Measurements from ENCODE around the gene NDUFB10. TPM values are rescaled to one million over a fixed set of nuclear protein-coding genes. Genes with fewer than 3 reads are reported as not detected.
"Not testable (repeated sequence)": the region's sequence is repeated elsewhere in the genome, so short reads cannot be mapped to it uniquely, and the experiment has no call there.

The NDUFB10 gene
- total RNA-seq, 1 donor from 2014 or later: 126 TPM

- no peaks in the 10 kb centered on the region for H3K9me3 Mint-ChIP-seq (ENCODE audit: unreplicated experiment)
- no peak overlapping the region for H3K27ac Mint-ChIP-seq (ENCODE audit: unreplicated experiment)
- H3K36me3 Mint-ChIP-seq (ENCODE audit: unreplicated experiment): no peaks in the 10 kb centered on the region
- H3K4me1 Mint-ChIP-seq (ENCODE audit: unreplicated experiment): no peaks in the 10 kb centered on the region
- no peak for DNase-seq (ENCODE audit: extremely low spot score, unreplicated experiment)
- H3K27me3 Mint-ChIP-seq (ENCODE audit: unreplicated experiment): no peaks in the 10 kb centered on the region
- no peak for TF ChIP-seq CTCF (IDR thresholded peaks at IDR 0.05)
- H3K4me3 Mint-ChIP-seq (ENCODE audit: unreplicated experiment): no peak overlapping the region
These were observed 9.3 kb upstream of the NDUFB10 start for GRCh38 chr16:1950047-1950446.

GRCh38 chr16:1950559-1950958 is 8.8 kb upstream of the NDUFB10 start:
- no peaks in the 10 kb centered on the region for H3K4me1 Mint-ChIP-seq (ENCODE audit: unreplicated experiment)
- H3K4me3 Mint-ChIP-seq (ENCODE audit: unreplicated experiment): no peak overlapping the region
- H3K27ac Mint-ChIP-seq (ENCODE audit: unreplicated experiment): no peak overlapping the region
- no peaks in the 10 kb centered on the region for H3K27me3 Mint-ChIP-seq (ENCODE audit: unreplicated experiment)
- no peak for TF ChIP-seq CTCF (IDR thresholded peaks at IDR 0.05)
- no peak for DNase-seq (ENCODE audit: extremely low spot score, unreplicated experiment)
- no peaks in the 10 kb centered on the region for H3K36me3 Mint-ChIP-seq (ENCODE audit: unreplicated experiment)
- no peaks in the 10 kb centered on the region for H3K9me3 Mint-ChIP-seq (ENCODE audit: unreplicated experiment)

GRCh38 chr16:1953734-1954133 is 5.6 kb upstream of the NDUFB10 start:
- Mint-ChIP-seq H3K4me3 (ENCODE audit: unreplicated experiment) (no peak overlapping the region), H3K4me1 (ENCODE audit: unreplicated experiment) (no peaks in the 10 kb centered on the region), H3K36me3 (ENCODE audit: unreplicated experiment) (no peaks in the 10 kb centered on the region), H3K27ac (ENCODE audit: unreplicated experiment) (no peak overlapping the region), H3K27me3 (ENCODE audit: unreplicated experiment) (no peaks in the 10 kb centered on the region), H3K9me3 (ENCODE audit: unreplicated experiment) (no peaks in the 10 kb centered on the region)
- DNase-seq (ENCODE audit: extremely low spot score, unreplicated experiment): no peak
- no peak for TF ChIP-seq CTCF (IDR thresholded peaks at IDR 0.05)

- H3K4me3 Mint-ChIP-seq (ENCODE audit: unreplicated experiment); H3K9me3 Mint-ChIP-seq (ENCODE audit: unreplicated experiment); H3K36me3 Mint-ChIP-seq (ENCODE audit: unreplicated experiment); DNase-seq (ENCODE audit: extremely low spot score, unreplicated experiment); H3K27ac Mint-ChIP-seq (ENCODE audit: unreplicated experiment); H3K27me3 Mint-ChIP-seq (ENCODE audit: unreplicated experiment): not testable (repeated sequence)
- peaks cover 21% of the 10 kb centered on the region for H3K4me1 Mint-ChIP-seq (ENCODE audit: unreplicated experiment)
These were observed 1.8 kb upstream of the NDUFB10 start for GRCh38 chr16:1957434-1958142.

GRCh38 chr16:1958143-1958491 is 1.2 kb upstream of the NDUFB10 start:
- H3K9me3 Mint-ChIP-seq (ENCODE audit: unreplicated experiment); H3K4me3 Mint-ChIP-seq (ENCODE audit: unreplicated experiment); H3K27me3 Mint-ChIP-seq (ENCODE audit: unreplicated experiment); H3K27ac Mint-ChIP-seq (ENCODE audit: unreplicated experiment); H3K36me3 Mint-ChIP-seq (ENCODE audit: unreplicated experiment); DNase-seq (ENCODE audit: extremely low spot score, unreplicated experiment): not testable (repeated sequence)
- H3K4me1 Mint-ChIP-seq (ENCODE audit: unreplicated experiment): peaks cover 25% of the 10 kb centered on the region

GRCh38 chr16:1958715-1959268 is 546 bp upstream of the NDUFB10 start:
- no peak for TF ChIP-seq CTCF (IDR thresholded peaks at IDR 0.05)
- no peaks in the 10 kb centered on the region for H3K9me3 Mint-ChIP-seq (ENCODE audit: unreplicated experiment)
- peaks cover 31% of the 10 kb centered on the region for H3K4me1 Mint-ChIP-seq (ENCODE audit: unreplicated experiment)
- H3K4me3 Mint-ChIP-seq (ENCODE audit: unreplicated experiment): peak overlapping the region; percentile 96
- no peak overlapping the region for H3K27ac Mint-ChIP-seq (ENCODE audit: unreplicated experiment)
- H3K27me3 Mint-ChIP-seq (ENCODE audit: unreplicated experiment): no peaks in the 10 kb centered on the region
- no peak for DNase-seq (ENCODE audit: extremely low spot score, unreplicated experiment)
- H3K36me3 Mint-ChIP-seq (ENCODE audit: unreplicated experiment): peaks cover 10% of the 10 kb centered on the region
